ENCODE data around the gene SLC44A3.

SLC44A3 gene

DNA sequence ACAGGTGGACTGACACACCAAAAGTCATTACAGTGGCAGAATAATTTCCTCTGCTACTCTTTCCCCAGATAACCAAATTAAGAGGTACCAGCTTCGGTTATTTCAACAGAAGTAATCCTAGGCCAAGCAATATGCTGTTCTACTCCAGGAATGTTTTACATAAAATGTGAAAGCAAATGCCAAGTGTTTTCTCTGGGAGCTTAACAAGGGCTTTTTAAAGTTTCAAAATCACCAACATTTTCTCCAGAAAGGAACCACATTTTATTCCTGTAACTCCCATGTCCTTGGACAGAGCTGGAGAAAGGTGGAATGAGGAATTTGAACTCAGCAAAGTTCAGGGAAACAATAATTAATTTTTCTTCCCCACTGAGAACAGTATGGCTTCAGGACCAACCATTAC is 79.6 kb downstream of the SLC44A3 start:
- Histone ChIP-seq H3K9ac (ENCODE audit: low read depth, low read length) (no peak overlapping the region), H3K4me3 (ENCODE audit: low read depth, low read length) (no peak overlapping the region), H3K36me3 (ENCODE audit: control insufficient read depth, insufficient read depth, low read length) (peaks cover 7% of the 10 kb centered on the region), H3K9me3 (ENCODE audit: control insufficient read depth, insufficient read depth, low read length) (no peaks in the 10 kb centered on the region), H3K27me3 (ENCODE audit: control insufficient read depth, insufficient read depth, low read length) (no peaks in the 10 kb centered on the region), H3K4me1 (ENCODE audit: control insufficient read depth, insufficient read depth, low read length) (peaks cover 2% of the 10 kb centered on the region)

- peaks cover 7% of the 10 kb centered on the region for H3K36me3 ChIP-seq (ENCODE audit: control insufficient read depth, insufficient read depth, low read length)
- H3K27me3 ChIP-seq (ENCODE audit: control insufficient read depth, insufficient read depth, low read length): no peaks in the 10 kb centered on the region
- H3K9me3 ChIP-seq (ENCODE audit: control insufficient read depth, insufficient read depth, low read length): no peaks in the 10 kb centered on the region
- H3K4me3 ChIP-seq (ENCODE audit: low read depth, low read length): no peak overlapping the region
- no peak overlapping the region for H3K9ac ChIP-seq (ENCODE audit: low read depth, low read length)
- no peaks in the 10 kb centered on the region for H3K4me1 ChIP-seq (ENCODE audit: control insufficient read depth, insufficient read depth, low read length)
Observed at GRCh38 chr1:94901841-94902240, 81.7 kb downstream of the SLC44A3 start.

DNA sequence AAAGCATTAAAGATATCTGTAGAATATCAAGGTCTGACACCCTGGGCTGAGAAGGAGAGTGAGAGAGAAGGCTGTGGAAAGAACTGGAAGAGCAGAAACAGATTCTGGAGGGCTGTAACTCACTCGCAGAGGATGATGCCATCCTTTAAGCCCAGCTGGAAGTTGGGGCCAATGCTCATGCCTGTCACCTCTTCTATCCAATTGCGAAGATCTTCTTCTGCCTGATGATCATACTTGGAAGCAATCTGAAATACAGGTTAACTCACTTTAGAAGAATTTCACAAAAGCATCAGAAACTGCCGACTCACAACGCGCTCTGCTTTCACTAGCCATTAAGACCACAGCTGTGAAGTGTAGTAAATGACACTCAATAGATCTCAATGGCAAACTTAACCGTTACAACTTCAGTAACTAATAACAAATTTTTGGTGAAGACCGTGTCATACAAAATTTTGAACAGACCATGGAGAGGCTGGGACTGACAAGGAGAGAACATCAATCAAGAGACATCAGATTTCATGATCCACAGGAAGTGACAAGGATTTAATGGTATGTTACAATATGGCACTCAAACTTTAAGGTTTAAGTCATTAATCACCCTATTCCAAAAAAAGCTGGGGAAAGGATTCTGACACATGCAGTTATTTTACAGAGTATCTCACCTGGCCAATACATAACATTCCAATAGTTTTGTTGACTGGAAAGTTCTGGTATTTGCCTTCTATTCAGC is 83.3 kb downstream of the SLC44A3 start:
- no peak overlapping the region for H3K4me3 ChIP-seq (ENCODE audit: low read depth, low read length)
- no peaks in the 10 kb centered on the region for H3K9me3 ChIP-seq (ENCODE audit: control insufficient read depth, insufficient read depth, low read length)
- H3K9ac ChIP-seq (ENCODE audit: low read depth, low read length): no peak overlapping the region
- no peaks in the 10 kb centered on the region for H3K27me3 ChIP-seq (ENCODE audit: control insufficient read depth, insufficient read depth, low read length)
- peaks cover 7% of the 10 kb centered on the region for H3K36me3 ChIP-seq (ENCODE audit: control insufficient read depth, insufficient read depth, low read length)
- H3K4me1 ChIP-seq (ENCODE audit: control insufficient read depth, insufficient read depth, low read length): peaks cover 5% of the 10 kb centered on the region

GRCh38 chr1:94905207-94905606 is 85.0 kb downstream of the SLC44A3 start:
- no peak overlapping the region for H3K9ac ChIP-seq (ENCODE audit: low read depth, low read length)
- H3K27me3 ChIP-seq (ENCODE audit: control insufficient read depth, insufficient read depth, low read length): no peaks in the 10 kb centered on the region
- H3K4me3 ChIP-seq (ENCODE audit: low read depth, low read length): no peak overlapping the region
- H3K4me1 ChIP-seq (ENCODE audit: control insufficient read depth, insufficient read depth, low read length): peaks cover 10% of the 10 kb centered on the region
- no peaks in the 10 kb centered on the region for H3K9me3 ChIP-seq (ENCODE audit: control insufficient read depth, insufficient read depth, low read length)
- H3K36me3 ChIP-seq (ENCODE audit: control insufficient read depth, insufficient read depth, low read length): peaks cover 7% of the 10 kb centered on the region

DNA sequence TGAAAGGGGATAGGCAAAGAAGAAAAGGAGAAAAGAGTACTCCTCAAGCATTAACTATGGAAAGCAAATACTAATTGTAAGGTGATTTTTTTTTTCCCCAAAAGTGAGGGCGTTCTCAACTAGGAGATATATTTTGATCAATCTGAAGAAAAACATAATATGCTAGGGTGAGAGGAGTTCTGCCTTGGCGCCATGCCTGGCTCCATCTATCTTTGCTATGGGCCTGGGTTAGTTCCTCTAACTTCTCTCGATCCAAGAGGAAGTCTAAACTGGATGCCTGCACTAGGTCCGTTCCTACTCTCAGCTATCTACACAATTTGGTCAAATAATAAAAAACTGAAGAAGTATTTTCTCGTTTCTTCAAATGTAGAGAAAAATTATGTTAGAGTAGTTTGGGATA is 86.2 kb downstream of the SLC44A3 start:
- no peak overlapping the region for H3K4me3 ChIP-seq (ENCODE audit: low read depth, low read length)
- no peaks in the 10 kb centered on the region for H3K27me3 ChIP-seq (ENCODE audit: control insufficient read depth, insufficient read depth, low read length)
- H3K4me1 ChIP-seq (ENCODE audit: control insufficient read depth, insufficient read depth, low read length): peaks cover 21% of the 10 kb centered on the region
- peaks cover 7% of the 10 kb centered on the region for H3K36me3 ChIP-seq (ENCODE audit: control insufficient read depth, insufficient read depth, low read length)
- H3K9ac ChIP-seq (ENCODE audit: low read depth, low read length): no peak overlapping the region
- H3K9me3 ChIP-seq (ENCODE audit: control insufficient read depth, insufficient read depth, low read length): no peaks in the 10 kb centered on the region

- Histone ChIP-seq H3K9ac (ENCODE audit: low read depth, low read length) (no peak overlapping the region), H3K9me3 (ENCODE audit: control insufficient read depth, insufficient read depth, low read length) (no peaks in the 10 kb centered on the region), H3K4me3 (ENCODE audit: low read depth, low read length) (no peak overlapping the region), H3K27me3 (ENCODE audit: control insufficient read depth, insufficient read depth, low read length) (no peaks in the 10 kb centered on the region), H3K36me3 (ENCODE audit: control insufficient read depth, insufficient read depth, low read length) (peaks cover 2% of the 10 kb centered on the region), H3K4me1 (ENCODE audit: control insufficient read depth, insufficient read depth, low read length) (peaks cover 23% of the 10 kb centered on the region)
Observed at GRCh38 chr1:94907136-94907535, 87.0 kb downstream of the SLC44A3 start.

DNA sequence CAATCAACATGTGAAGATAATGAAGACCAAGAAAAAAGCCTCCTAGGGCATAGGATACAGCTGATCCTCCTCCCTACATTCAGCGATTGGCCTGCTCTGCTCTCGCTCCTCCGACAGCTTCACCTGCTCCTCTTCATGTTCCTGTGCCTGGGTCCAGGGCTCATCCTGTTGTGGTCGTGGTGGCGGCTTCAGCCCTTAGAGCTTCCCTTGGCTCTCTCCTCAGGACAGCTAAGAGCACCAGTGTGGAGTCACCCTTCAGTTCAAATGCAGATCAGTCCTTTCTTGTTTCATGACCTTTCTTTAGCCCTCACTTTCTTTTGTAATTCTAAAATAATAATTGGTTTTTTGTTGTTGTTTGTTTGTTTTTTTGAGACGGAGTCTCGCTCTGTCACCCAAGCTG is 88.0 kb downstream of the SLC44A3 start:
- Histone ChIP-seq H3K4me3 (ENCODE audit: low read depth, low read length) (no peak overlapping the region), H3K9me3 (ENCODE audit: control insufficient read depth, insufficient read depth, low read length) (no peaks in the 10 kb centered on the region), H3K27me3 (ENCODE audit: control insufficient read depth, insufficient read depth, low read length) (no peaks in the 10 kb centered on the region), H3K9ac (ENCODE audit: low read depth, low read length) (no peak overlapping the region), H3K4me1 (ENCODE audit: control insufficient read depth, insufficient read depth, low read length) (peaks cover 31% of the 10 kb centered on the region), H3K36me3 (ENCODE audit: control insufficient read depth, insufficient read depth, low read length) (no peaks in the 10 kb centered on the region)

DNA sequence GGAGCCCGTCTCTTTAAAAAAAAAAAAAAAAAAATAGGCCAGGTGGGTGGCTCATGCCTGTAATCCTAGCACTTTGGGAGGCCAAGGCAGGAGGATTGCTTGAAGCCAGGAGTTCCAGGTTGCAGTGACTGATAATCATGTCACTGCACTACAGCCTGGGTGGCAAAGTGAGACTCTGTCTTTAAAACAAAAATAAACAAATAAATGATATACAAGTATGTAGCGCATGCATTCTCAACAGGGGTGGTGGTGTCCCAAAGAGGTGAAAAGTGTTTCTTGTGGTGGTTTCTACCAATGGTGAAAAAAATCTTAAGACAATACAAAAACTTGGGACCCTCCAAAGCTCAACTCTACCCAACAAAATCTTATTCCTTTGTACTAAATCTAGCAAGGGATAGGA is 88.8 kb downstream of the SLC44A3 start:
- Histone ChIP-seq H3K4me1 (ENCODE audit: control insufficient read depth, insufficient read depth, low read length) (peaks cover 31% of the 10 kb centered on the region), H3K4me3 (ENCODE audit: low read depth, low read length) (no peak overlapping the region), H3K27me3 (ENCODE audit: control insufficient read depth, insufficient read depth, low read length) (no peaks in the 10 kb centered on the region), H3K9ac (ENCODE audit: low read depth, low read length) (no peak overlapping the region), H3K36me3 (ENCODE audit: control insufficient read depth, insufficient read depth, low read length) (no peaks in the 10 kb centered on the region), H3K9me3 (ENCODE audit: control insufficient read depth, insufficient read depth, low read length) (no peaks in the 10 kb centered on the region)

- Histone ChIP-seq H3K36me3 (ENCODE audit: control insufficient read depth, insufficient read depth, low read length) (no peaks in the 10 kb centered on the region), H3K9me3 (ENCODE audit: control insufficient read depth, insufficient read depth, low read length) (no peaks in the 10 kb centered on the region), H3K4me3 (ENCODE audit: low read depth, low read length) (no peak overlapping the region), H3K9ac (ENCODE audit: low read depth, low read length) (no peak overlapping the region), H3K27me3 (ENCODE audit: control insufficient read depth, insufficient read depth, low read length) (no peaks in the 10 kb centered on the region), H3K4me1 (ENCODE audit: control insufficient read depth, insufficient read depth, low read length) (peaks cover 31% of the 10 kb centered on the region)
Observed at GRCh38 chr1:94909486-94909885, 89.3 kb downstream of the SLC44A3 start.

DNA sequence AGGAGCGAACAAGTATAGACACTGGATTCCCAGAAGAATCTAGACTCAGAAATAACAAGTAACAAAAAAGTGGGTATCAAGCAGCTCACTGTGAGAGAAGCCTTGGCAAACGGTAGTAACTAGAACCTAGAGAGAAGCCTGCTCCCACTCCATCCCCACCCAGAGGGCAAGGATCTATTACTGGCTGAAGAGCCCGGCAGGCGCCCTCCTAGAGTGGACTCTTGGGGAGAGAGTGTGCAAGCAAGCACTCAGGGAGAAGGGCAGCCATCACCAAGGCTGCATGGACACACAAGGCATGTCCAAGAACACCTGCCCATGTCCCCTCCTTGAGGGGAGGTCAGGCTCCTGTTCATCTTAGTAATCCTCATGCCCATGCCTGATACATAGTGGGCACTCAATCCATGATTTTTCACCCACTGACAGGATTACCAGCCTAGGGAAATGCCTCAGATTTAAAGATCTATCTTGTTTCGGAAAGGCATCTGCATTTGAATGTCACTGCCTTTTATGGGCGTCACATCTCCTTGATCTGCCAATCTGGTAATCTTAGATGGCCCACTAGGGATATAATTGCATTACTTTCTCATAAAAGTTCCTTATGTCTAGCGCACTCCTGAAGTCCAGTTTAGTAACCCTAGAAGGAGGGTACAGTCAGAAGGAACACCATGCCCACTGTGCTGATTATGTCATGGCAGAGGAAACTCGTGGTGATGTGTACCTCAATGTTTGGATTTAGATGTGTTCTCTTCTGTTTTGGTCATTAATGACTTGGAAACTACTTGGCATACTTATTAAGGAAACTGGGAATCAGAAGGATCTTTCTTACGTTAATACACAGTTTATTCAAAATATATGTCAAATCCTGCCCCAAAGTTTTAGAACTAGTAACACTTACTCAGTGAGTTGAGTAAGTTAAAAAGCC is 92.4 kb downstream of the SLC44A3 start:
- peaks cover 31% of the 10 kb centered on the region for H3K4me1 ChIP-seq (ENCODE audit: control insufficient read depth, insufficient read depth, low read length)
- H3K36me3 ChIP-seq (ENCODE audit: control insufficient read depth, insufficient read depth, low read length): no peaks in the 10 kb centered on the region
- no peak overlapping the region for H3K4me3 ChIP-seq (ENCODE audit: low read depth, low read length)
- no peaks in the 10 kb centered on the region for H3K27me3 ChIP-seq (ENCODE audit: control insufficient read depth, insufficient read depth, low read length)
- H3K9ac ChIP-seq (ENCODE audit: low read depth, low read length): no peak overlapping the region
- H3K9me3 ChIP-seq (ENCODE audit: control insufficient read depth, insufficient read depth, low read length): no peaks in the 10 kb centered on the region

DNA sequence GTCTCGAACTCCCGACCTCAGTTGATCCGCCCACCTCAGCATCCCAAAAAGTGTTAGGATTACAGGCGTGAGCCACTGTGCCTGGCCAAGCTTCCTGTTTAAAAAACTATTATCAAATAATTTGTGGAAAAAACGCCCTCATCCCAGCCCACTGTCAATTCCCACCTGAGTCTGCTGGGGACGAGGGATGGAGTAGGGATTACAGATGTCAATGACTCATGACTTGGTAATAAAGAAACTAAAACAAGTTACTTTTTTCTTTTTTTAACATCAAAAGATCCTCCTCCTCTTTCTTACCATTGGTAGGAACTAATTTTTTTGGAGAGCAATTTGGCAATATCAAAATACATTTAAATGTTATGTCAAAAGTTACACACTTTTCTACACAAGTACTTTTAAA is 97.1 kb downstream of the SLC44A3 start:
- H3K36me3 ChIP-seq (ENCODE audit: control insufficient read depth, insufficient read depth, low read length): no peaks in the 10 kb centered on the region
- no peak overlapping the region for H3K4me3 ChIP-seq (ENCODE audit: low read depth, low read length)
- H3K27me3 ChIP-seq (ENCODE audit: control insufficient read depth, insufficient read depth, low read length): no peaks in the 10 kb centered on the region
- no peaks in the 10 kb centered on the region for H3K9me3 ChIP-seq (ENCODE audit: control insufficient read depth, insufficient read depth, low read length)
- no peak overlapping the region for H3K9ac ChIP-seq (ENCODE audit: low read depth, low read length)
- H3K4me1 ChIP-seq (ENCODE audit: control insufficient read depth, insufficient read depth, low read length): peaks cover 16% of the 10 kb centered on the region
